ENCODE data around the gene UBQLN1.

DNA sequence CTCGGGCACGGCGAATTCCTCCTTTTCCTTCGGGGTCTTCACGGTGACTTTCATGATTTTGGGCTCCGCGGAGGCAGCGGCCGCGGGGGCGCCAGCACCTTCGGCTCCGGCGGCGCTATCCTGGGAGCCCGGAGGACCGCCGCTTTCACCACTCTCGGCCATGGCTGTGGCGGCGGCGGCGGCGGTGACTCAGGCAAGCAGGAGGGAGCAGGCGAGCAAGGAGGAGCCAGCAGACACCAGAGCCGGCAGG is 315 bp downstream of the UBQLN1 start:
- TF ChIP-seq POLR2A (IDR thresholded peaks at IDR 0.05; ENCODE audit: low read depth, low read length) (no peak), POLR2AphosphoS5 (IDR thresholded peaks at IDR 0.05; ENCODE audit: insufficient read depth, low read depth, low read length) (no peak), GATA2 (IDR thresholded peaks at IDR 0.05; ENCODE audit: insufficient read depth, insufficient read length, low read depth, low read length) (no peak)
- TF ChIP-seq, protein P1, sequence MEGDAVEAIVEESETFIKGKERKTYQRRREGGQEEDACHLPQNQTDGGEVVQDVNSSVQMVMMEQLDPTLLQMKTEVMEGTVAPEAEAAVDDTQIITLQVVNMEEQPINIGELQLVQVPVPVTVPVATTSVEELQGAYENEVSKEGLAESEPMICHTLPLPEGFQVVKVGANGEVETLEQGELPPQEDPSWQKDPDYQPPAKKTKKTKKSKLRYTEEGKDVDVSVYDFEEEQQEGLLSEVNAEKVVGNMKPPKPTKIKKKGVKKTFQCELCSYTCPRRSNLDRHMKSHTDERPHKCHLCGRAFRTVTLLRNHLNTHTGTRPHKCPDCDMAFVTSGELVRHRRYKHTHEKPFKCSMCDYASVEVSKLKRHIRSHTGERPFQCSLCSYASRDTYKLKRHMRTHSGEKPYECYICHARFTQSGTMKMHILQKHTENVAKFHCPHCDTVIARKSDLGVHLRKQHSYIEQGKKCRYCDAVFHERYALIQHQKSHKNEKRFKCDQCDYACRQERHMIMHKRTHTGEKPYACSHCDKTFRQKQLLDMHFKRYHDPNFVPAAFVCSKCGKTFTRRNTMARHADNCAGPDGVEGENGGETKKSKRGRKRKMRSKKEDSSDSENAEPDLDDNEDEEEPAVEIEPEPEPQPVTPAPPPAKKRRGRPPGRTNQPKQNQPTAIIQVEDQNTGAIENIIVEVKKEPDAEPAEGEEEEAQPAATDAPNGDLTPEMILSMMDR (IDR thresholded peaks at IDR 0.05; ENCODE audit: extremely low read depth in 1 of 2, insufficient read depth in 1 of 2, low read depth in 1 of 2, low read length in 2 of 2) = no peak
